T47D (cell line): ENCODE results near the gene KRR1.
"Not testable (repeated sequence)": the region's sequence is repeated elsewhere in the genome, so short reads cannot be mapped to it uniquely, and the experiment has no call there.

ENCODE experiments used
- DNase-seq, 2 experiments: peaks; one replicate each; pipeline versions ENCODE4 v3.0.0 to v3.0.0-alpha.2; 2011 to 2012; ENCODE audit warnings: low read depth in 1 of 2, low spot score in 1 of 2
- JUND ChIP-seq: IDR thresholded peaks from 2 replicates; pipeline ENCODE4 v1.6.1; 2012; ENCODE audit warnings: low read depth
- in situ Hi-C: cut with HindIII; loops from 2 replicates; pipeline ENCODE4 v1.10.0; 2016; ENCODE audit warnings: low sequenced_read_pairs, low pct_unique_long_range_greater_than_20kb

KRR1 gene

DNA sequence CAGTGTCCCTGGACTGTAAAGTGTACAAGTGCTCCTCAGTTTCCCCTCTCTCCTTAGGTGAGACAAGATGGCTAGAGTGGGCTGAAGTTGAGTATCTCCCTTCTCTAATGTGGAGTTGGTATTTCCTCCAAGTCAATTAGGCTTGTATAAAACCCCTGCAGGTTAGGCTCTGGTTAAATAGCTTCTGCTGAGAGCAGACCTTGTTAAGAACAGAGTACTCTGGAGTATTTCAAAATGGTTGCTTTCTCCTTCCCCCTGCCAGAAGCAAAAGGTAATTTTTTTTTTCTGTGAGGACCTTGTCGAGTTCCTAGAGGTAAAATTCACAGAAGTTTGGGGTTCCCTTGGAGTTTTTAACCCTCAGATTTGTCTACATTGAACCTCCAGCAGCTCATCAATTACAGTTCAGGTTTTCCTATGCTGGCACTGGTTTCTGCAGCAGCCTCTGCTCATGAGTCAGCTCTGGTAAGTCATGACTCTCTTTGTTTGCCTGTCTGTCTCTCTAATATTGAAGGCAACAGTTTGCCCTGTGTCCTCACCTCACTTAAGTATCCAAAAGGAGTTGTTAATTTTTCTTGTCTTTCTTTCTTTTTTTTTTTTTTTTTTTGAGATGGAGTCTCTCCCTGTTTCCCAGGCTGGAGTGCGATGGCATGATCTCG, 58.6 kb downstream of the KRR1 start:
- no peak for TF ChIP-seq JUND
- in situ Hi-C loops: no loop called here
- no peak for DNase-seq

- DNase-seq: no peak
- in situ Hi-C loops: no loop called here
- TF ChIP-seq JUND: no peak
Measured at GRCh38 chr12:75447691-75448393, 63.6 kb downstream of the KRR1 start.

GRCh38 chr12:75446857-75447256, 64.6 kb downstream of the KRR1 start:
- no peak for TF ChIP-seq JUND
- in situ Hi-C loops: no loop called here
- no peak for DNase-seq

DNA sequence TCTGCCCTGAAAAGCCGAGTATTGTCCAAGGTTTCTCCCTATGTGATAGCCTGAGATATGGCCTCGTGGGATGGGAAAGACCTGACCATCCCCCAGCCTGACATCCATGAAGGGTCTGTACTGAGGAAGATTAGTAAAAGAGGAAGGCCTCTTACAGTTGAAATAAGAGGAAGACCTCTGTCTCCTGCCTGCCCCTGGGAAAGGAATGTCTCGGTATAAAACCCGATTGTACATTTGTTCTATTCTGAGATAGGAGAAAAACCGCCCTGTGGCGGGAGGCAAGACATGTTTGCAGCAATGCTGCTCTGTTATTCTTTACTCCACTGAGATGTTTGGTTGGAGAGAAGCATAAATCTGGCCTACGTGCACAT, 66.3 kb downstream of the KRR1 start:
- DNase-seq, in situ Hi-C loops: not testable (repeated sequence)

GRCh38 chr12:75444429-75445136, 66.8 kb downstream of the KRR1 start:
- in situ Hi-C loops: no loop called here
- TF ChIP-seq JUND: no peak
- DNase-seq: no peak

DNA sequence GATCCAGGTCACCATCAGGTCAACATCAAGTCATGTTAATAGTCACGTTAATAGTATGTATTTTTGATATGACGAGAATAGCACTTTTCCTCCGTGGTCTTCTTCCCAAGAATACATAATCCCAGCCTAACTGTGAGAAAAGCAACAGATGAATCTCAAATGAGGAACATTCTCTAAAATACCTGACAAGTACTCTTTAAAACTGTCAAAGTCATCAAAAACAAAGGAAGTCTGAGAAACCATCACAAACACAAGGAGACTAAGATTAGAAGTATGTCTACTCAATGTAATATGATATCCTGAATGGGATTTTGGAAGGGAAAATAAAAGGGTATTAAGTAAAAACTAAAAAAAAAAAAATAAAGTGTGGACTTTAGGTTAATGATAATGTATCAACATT, 67.7 kb downstream of the KRR1 start:
- no peak for DNase-seq
- in situ Hi-C loops: no loop called here
- TF ChIP-seq JUND: no peak

DNA sequence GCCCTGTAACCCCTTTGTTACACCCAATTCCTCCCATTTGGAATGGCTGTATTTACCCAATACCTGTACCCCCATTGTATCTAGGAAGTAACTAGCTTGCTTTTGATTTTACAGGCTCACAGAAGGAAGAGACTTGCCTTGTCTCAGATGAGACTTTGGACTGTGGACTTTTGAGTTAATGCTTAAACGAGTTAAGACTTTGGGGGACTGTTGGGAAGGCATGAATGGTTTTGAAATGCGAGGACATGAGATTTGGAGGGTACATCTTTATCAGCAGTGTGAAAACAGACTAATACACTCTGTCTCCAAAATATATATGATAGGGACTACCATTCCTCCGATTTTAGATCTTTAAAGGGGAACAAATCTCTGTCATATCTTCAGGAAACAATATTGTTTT, 69.0 kb downstream of the KRR1 start:
- DNase-seq, in situ Hi-C loops: not testable (repeated sequence)

DNA sequence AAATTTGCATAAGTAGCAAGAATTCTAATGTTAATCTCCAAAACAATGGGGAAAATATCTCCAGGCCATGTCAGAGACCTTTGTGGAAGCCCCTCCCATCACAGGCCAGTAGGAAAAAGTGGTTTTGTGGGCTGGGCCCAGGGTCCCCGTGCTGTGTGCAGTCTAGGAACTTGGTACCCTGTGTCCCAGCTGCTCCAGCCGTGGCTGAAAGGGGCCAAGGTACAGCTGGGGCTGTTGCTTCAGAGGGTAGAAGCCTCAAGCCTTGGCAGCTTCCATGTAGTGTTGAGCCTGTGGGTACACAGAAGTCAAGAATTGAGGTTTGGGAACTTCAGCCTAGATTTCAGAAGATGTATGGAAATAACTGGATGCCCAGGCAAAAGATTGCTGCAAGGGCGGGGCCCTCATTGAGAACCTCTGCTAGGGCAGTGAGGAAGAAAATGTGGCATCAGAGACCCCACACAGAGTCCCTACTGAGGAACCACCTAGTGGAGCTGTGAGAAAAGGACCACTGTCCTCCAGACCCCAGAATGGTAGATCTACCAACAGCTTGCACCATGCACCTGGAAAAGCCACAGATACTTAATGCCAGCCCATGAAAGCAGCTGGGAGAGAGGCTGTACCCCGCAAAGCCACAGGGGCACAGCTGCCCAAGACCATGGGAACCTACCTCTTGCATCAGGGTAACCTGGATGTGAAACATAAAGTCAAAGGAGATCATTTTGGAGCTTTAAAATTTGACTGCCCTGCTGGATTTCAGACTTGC, 69.5 kb downstream of the KRR1 start:
- DNase-seq, in situ Hi-C loops: not testable (repeated sequence)
